Fibroblast of lung (primary cell): ENCODE results near the gene HNRNPU.

Source experiments
- EZH2 ChIP-seq: IDR thresholded peaks from 2 replicates; pipeline ENCODE4 v1.5.1; 2012; ENCODE audit warnings: low read length, control low read depth, mild to moderate bottlenecking; ENCODE audit errors: missing control alignments
- TF ChIP-seq, protein P1 (sequence below), 2 donors: IDR thresholded peaks in 1 of 2; conservative IDR thresholded peaks in 1 of 2; 1 replicate in 1 of 2; 2 replicates in 1 of 2; pipeline ENCODE4 v1.5.1; 2011 to 2012; ENCODE audit warnings: low read length in 2 of 2, control low read depth in 1 of 2, inconsistent platforms in 1 of 2, low read depth in 1 of 2, mild to moderate bottlenecking in 1 of 2

GRCh38 chr1:244821134-244821533 lies 43.2 kb downstream of the HNRNPU start:
- TF ChIP-seq, protein P1, sequence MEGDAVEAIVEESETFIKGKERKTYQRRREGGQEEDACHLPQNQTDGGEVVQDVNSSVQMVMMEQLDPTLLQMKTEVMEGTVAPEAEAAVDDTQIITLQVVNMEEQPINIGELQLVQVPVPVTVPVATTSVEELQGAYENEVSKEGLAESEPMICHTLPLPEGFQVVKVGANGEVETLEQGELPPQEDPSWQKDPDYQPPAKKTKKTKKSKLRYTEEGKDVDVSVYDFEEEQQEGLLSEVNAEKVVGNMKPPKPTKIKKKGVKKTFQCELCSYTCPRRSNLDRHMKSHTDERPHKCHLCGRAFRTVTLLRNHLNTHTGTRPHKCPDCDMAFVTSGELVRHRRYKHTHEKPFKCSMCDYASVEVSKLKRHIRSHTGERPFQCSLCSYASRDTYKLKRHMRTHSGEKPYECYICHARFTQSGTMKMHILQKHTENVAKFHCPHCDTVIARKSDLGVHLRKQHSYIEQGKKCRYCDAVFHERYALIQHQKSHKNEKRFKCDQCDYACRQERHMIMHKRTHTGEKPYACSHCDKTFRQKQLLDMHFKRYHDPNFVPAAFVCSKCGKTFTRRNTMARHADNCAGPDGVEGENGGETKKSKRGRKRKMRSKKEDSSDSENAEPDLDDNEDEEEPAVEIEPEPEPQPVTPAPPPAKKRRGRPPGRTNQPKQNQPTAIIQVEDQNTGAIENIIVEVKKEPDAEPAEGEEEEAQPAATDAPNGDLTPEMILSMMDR (conservative IDR thresholded peaks at IDR 0.05 in 1 of 2, IDR thresholded peaks at IDR 0.05 in 1 of 2; ENCODE audit: low read depth in 1 of 2, low read length in 2 of 2), result no peak
- no peak for TF ChIP-seq EZH2
